Trophoblast cell (in vitro differentiated cells and primary cell): Measurements from ENCODE around the gene DYNC2H1.

Experiments used
- DNase-seq, 2 donors: peaks; one replicate each; pipeline ENCODE4 v3.0.0-alpha.2; 2016
- H2AFZ ChIP-seq: 2 replicates; pipeline ENCODE4 v1.6.1; 2013; ENCODE audit warnings: low read length, moderate library complexity, mild to moderate bottlenecking; ENCODE audit not compliant: insufficient read depth, poor library complexity
- H2AK5ac ChIP-seq: 2 replicates; pipeline ENCODE4 v1.6.1; 2013; ENCODE audit warnings: mild to moderate bottlenecking, low read length
- H2BK120ac ChIP-seq: 2 replicates; pipeline ENCODE4 v1.6.1; 2013; ENCODE audit warnings: low read length, mild to moderate bottlenecking, moderate library complexity; ENCODE audit not compliant: insufficient read depth, poor library complexity
- H2BK12ac ChIP-seq: 2 replicates; pipeline ENCODE4 v1.6.1; 2013; ENCODE audit warnings: mild to moderate bottlenecking, low read length, moderate library complexity
- H2BK5ac ChIP-seq: 2 replicates; pipeline ENCODE4 v1.6.1; 2013; ENCODE audit warnings: low read length, low read depth, moderate library complexity, mild to moderate bottlenecking; ENCODE audit not compliant: poor library complexity
- H3K14ac ChIP-seq: 2 replicates; pipeline ENCODE4 v1.6.1; 2013; ENCODE audit warnings: mild to moderate bottlenecking, low read length
- H3K18ac ChIP-seq: 2 replicates; pipeline ENCODE4 v1.6.1; 2013; ENCODE audit warnings: mild to moderate bottlenecking, low read length
- H3K23ac ChIP-seq: 2 replicates; pipeline ENCODE4 v1.6.1; 2013; ENCODE audit warnings: low read length
- H3K27ac ChIP-seq: 2 replicates; pipeline ENCODE4 v1.5.1; 2013; ENCODE audit warnings: low read depth, mild to moderate bottlenecking, inconsistent platforms, low read length, moderate library complexity
- H3K27me3 ChIP-seq: 2 replicates; pipeline ENCODE4 v1.6.1; 2013; ENCODE audit warnings: inconsistent platforms, mild to moderate bottlenecking, low read length, moderate library complexity; ENCODE audit not compliant: insufficient read depth
- H3K36me3 ChIP-seq, 2 experiments: 1 replicate in 1 of 2; 2 replicates in 1 of 2; pipeline ENCODE4 v1.6.1; 2013; ENCODE audit warnings: low read length in 2 of 2, mild to moderate bottlenecking in 2 of 2, moderate library complexity in 1 of 2; ENCODE audit not compliant: insufficient read depth in 2 of 2, control insufficient read depth in 1 of 2
- H3K4ac ChIP-seq: 2 replicates; pipeline ENCODE4 v1.6.1; 2013; ENCODE audit warnings: low read depth, mild to moderate bottlenecking, low read length, moderate library complexity
- H3K4me1 ChIP-seq, 2 experiments: 1 replicate in 1 of 2; 2 replicates in 1 of 2; pipeline ENCODE4 v1.6.1; 2013; ENCODE audit warnings: low read length in 2 of 2, mild to moderate bottlenecking in 2 of 2, moderate library complexity in 1 of 2; ENCODE audit not compliant: insufficient read depth in 2 of 2, control insufficient read depth in 1 of 2
- H3K4me2 ChIP-seq: 2 replicates; pipeline ENCODE4 v1.6.1; 2013; ENCODE audit warnings: inconsistent platforms, mild to moderate bottlenecking, low read length, moderate library complexity
- H3K4me3 ChIP-seq: 2 replicates; pipeline ENCODE4 v1.5.1; 2013; ENCODE audit warnings: mild to moderate bottlenecking, low read depth, low read length, inconsistent platforms
- H3K79me1 ChIP-seq: one replicate; pipeline ENCODE4 v1.6.1; 2013; ENCODE audit warnings: low read length
- H3K79me2 ChIP-seq: 2 replicates; pipeline ENCODE4 v1.6.1; 2013; ENCODE audit warnings: low read length, mild to moderate bottlenecking; ENCODE audit not compliant: control insufficient read depth, insufficient read depth, poor library complexity
- H3K9ac ChIP-seq: 2 replicates; pipeline ENCODE4 v1.6.1; 2013; ENCODE audit warnings: mild to moderate bottlenecking, low read length
- H3K9me3 ChIP-seq: 2 replicates; pipeline ENCODE4 v1.6.1; 2013; ENCODE audit warnings: low read depth, mild to moderate bottlenecking, control low read depth, inconsistent platforms, low read length; ENCODE audit not compliant: insufficient read depth
- H4K12ac ChIP-seq: 2 replicates; pipeline ENCODE4 v1.6.1; 2013; ENCODE audit warnings: low read depth, mild to moderate bottlenecking, low read length, moderate library complexity
- H4K8ac ChIP-seq: 2 replicates; pipeline ENCODE4 v1.6.1; 2013; ENCODE audit warnings: low read depth, mild to moderate bottlenecking, low read length, moderate library complexity
- H4K91ac ChIP-seq: one replicate; pipeline ENCODE4 v1.6.1; 2013; ENCODE audit warnings: low read depth, mild to moderate bottlenecking, low read length, moderate library complexity
- WGBS: extraction: QIAGEN DNeasy Blood & Tissue Kit; methylation state at CpG from one replicate; pipeline ENCODE4 v1.1.7; 2013; ENCODE audit warnings: missing lambda C conversion rate; ENCODE audit not compliant: insufficient read length, insufficient coverage; ENCODE audit errors: extremely low coverage; 5-methylcytosine and 5-hydroxymethylcytosine counted together

The DYNC2H1 gene

DNA sequence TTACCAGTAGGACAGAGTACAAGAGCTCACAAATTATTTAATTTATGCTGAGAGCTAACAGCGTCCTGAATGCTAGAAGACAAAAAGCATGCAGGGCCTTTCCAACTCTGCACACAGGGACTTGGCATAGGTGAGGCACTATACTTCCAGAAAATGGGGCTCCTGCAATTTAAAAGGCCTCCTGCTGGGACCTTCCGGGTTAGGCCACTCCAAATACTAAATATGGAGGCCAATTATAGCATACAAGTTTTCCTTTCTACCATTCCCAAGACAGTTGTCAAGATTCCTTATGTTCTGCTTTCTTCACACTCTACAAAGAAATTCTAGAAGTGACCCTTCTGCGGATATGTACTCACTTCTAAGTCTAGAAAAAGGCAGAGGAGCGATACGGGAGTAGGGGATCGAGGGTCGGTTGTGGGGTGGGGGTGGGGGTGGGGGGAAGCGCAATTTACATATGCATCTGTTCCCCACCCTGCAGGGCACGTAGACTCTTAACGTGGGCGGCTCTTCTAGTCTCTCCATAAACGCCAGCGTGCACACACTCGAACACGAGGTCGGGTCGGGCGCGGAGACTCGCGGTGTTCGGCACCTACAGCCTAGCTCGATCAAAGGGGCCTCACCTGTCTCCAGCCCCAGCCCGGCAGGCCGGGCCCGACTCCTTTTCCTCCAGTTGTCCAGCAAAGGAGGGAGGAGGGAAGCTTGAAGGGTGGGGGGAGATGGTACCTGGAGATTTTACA lies 18.0 kb upstream of the DYNC2H1 start:
- Histone ChIP-seq H3K9ac (peak overlapping the region; percentile 92), H4K91ac (peak overlapping the region; percentile 30), H3K23ac (no peak overlapping the region), H3K4me1 (no peaks in the 10 kb centered on the region), H3K4me2 (peak overlapping the region; percentile 90), H3K4ac (peak overlapping the region; percentile 41), H4K12ac (peak overlapping the region; percentile 14), H2BK12ac (no peak overlapping the region), H3K18ac (no peak overlapping the region), H4K8ac (peak overlapping the region; percentile 73), H3K4me3 (peak overlapping the region; percentile 95), H3K9me3 (no peaks in the 10 kb centered on the region), H2AFZ (peak overlapping the region; percentile 66), H3K27ac (peak overlapping the region; percentile 68), H2BK120ac (peak overlapping the region; percentile 46), H3K79me2 (peaks cover 3% of the 10 kb centered on the region), H3K79me1 (peaks cover 5% of the 10 kb centered on the region), H2BK5ac (peak overlapping the region; percentile 44), H3K14ac (peak overlapping the region; percentile 35), H3K27me3 (no peaks in the 10 kb centered on the region), H3K36me3 (peaks cover 0 to 2% of the 10 kb centered on the region in 2 experiments), H2AK5ac (no peak overlapping the region)
- no CpG with 5 or more reads among the region's 26 CpGs for WGBS
- DNase-seq = peak; percentile 18 to 50

DNA sequence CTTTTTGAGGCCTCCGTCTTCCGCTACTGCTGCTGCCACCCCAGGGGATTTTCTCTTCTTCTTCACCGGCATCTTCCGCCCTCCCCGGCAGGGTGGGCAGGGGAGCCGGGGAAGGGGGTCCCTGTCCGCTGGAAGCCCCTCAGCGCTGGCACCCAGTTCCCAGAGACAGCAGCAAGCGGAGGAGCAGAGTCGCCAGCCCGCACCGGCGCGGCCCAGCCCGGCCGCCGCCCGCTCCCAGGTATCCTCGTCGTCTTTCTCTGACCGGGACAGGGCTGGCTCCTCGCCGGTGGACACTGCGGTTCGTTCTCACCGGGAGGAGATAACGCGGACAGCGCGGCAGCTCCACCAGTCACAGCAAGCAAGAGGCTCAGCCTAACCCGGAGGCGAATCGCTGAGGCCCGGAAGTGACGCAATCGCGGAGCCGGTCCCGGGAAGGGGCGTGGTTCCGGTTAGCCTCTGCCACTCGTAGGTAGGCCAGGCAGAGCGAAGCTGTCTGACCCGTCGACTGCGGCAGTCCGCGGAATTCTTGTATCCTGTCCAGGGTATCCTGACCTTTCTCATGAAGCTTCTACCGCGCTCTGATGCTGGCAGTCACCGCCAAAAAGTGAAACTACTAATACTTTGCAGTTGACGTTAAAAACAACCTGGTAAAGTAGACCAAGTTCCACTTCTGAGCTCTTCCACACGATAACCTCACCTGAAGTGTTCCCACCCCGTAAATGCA lies 17.3 kb upstream of the DYNC2H1 start, which contains the start of gene DCUN1D5:
Gene DCUN1D5, minus strand, starts transcription at position 360 of the 724 bp plus-strand sequence. Its CDS starts 288 bp downstream, at position 72.
- Histone ChIP-seq H3K79me2 (peaks cover 3% of the 10 kb centered on the region), H4K8ac (peak within 1 kb of the TSS; percentile 73), H4K12ac (peak within 1 kb of the TSS; percentile 15), H3K23ac (no peak within 1 kb of the TSS), H3K36me3 (peaks cover 0 to 2% of the 10 kb centered on the region in 2 experiments), H2BK12ac (no peak within 1 kb of the TSS), H3K9me3 (no peaks in the 10 kb centered on the region), H4K91ac (peak within 1 kb of the TSS; percentile 30), H3K4me3 (peak within 1 kb of the TSS; percentile 95), H3K4me1 (no peaks in the 10 kb centered on the region), H3K27me3 (no peaks in the 10 kb centered on the region), H2BK5ac (peak within 1 kb of the TSS; percentile 44), H2AFZ (peak within 1 kb of the TSS; percentile 66), H3K18ac (peak within 1 kb of the TSS; percentile 20), H3K9ac (peak within 1 kb of the TSS; percentile 92), H3K4me2 (peak within 1 kb of the TSS; percentile 90), H3K79me1 (peaks cover 5% of the 10 kb centered on the region), H3K27ac (peak within 1 kb of the TSS; percentile 68), H2BK120ac (peak within 1 kb of the TSS; percentile 46), H3K14ac (peak within 1 kb of the TSS; percentile 35), H2AK5ac (no peak within 1 kb of the TSS), H3K4ac (peak within 1 kb of the TSS; percentile 41)
- DNase-seq = peak; percentile 97
- no CpG with 5 or more reads among the region's 54 CpGs for WGBS

DNA sequence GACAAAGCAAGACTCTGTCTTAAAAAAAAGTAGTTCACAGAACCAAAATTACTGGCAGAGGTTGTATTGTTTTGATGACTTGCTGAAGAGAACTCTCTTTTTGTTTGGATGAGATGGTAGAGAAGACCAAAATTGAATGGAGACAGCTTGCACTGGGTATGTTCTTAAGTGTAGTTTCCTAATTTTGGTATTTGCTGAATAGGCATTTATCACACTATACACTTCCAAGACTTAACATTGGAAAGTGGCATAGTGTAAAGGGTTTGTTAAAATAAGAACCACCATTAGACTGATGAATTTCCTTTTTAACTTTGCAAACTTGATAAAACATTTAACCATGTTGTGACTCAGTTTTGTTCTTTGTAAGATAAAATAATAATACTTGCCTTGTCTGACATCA lies 11.9 kb upstream of the DYNC2H1 start:
- no peaks in the 10 kb centered on the region for H3K79me2 ChIP-seq
- H3K4me3 ChIP-seq = no peak overlapping the region
- H3K18ac ChIP-seq = no peak overlapping the region
- no peak overlapping the region for H2BK5ac ChIP-seq
- H4K8ac ChIP-seq = no peak overlapping the region
- H3K4me2 ChIP-seq = no peak overlapping the region
- H4K91ac ChIP-seq = no peak overlapping the region
- H2AFZ ChIP-seq = no peak overlapping the region
- DNase-seq = no peak
- H3K23ac ChIP-seq = no peak overlapping the region
- H3K9ac ChIP-seq = no peak overlapping the region
- H3K36me3 ChIP-seq = no peaks in the 10 kb centered on the region
- peaks cover under 1% of the 10 kb centered on the region for H3K79me1 ChIP-seq
- H2BK120ac ChIP-seq = no peak overlapping the region
- no peak overlapping the region for H2AK5ac ChIP-seq
- H3K4me1 ChIP-seq = no peaks in the 10 kb centered on the region
- no peak overlapping the region for H3K27ac ChIP-seq
- no peak overlapping the region for H2BK12ac ChIP-seq
- no peaks in the 10 kb centered on the region for H3K9me3 ChIP-seq
- no peak overlapping the region for H3K4ac ChIP-seq
- H3K27me3 ChIP-seq = no peaks in the 10 kb centered on the region
- H3K14ac ChIP-seq = no peak overlapping the region
- H4K12ac ChIP-seq = no peak overlapping the region

- WGBS = no CpG with 5 or more reads among the region's 26 CpGs
- Histone ChIP-seq H3K4me3 (peak overlapping the region; percentile 77), H2BK5ac (no peak overlapping the region), H2BK120ac (no peak overlapping the region), H3K27ac (no peak overlapping the region), H2BK12ac (no peak overlapping the region), H3K9me3 (no peaks in the 10 kb centered on the region), H3K4me1 (peaks cover 2 to 6% of the 10 kb centered on the region in 2 experiments), H4K91ac (no peak overlapping the region), H3K4ac (no peak overlapping the region), H3K79me1 (no peaks in the 10 kb centered on the region), H3K4me2 (peak overlapping the region; percentile 89), H3K18ac (no peak overlapping the region), H2AK5ac (no peak overlapping the region), H3K79me2 (no peaks in the 10 kb centered on the region), H3K14ac (no peak overlapping the region), H3K23ac (no peak overlapping the region), H3K9ac (no peak overlapping the region), H3K36me3 (no peaks in the 10 kb centered on the region), H3K27me3 (no peaks in the 10 kb centered on the region), H4K12ac (peak overlapping the region; percentile 43), H2AFZ (peak overlapping the region; percentile 97), H4K8ac (peak overlapping the region; percentile 70)
- no peak for DNase-seq
Observed at GRCh38 chr11:103109818-103110388, 677 bp downstream of the DYNC2H1 start.
